Gastrocnemius medialis (tissue), 4 donors: ENCODE data around the gene CWC27. TPM values are rescaled to one million over a fixed set of nuclear protein-coding genes. Genes with fewer than 3 reads are reported as not detected.

ENCODE experiments used
- ATAC-seq, 2 donors: fragments of 150-250 bp; one replicate each; pipeline ENCODE4 v1.9.1; 2016
- DNase-seq, 2 donors: peaks; one replicate each; pipeline ENCODE4 v3.0.0-alpha.2; 2019
- H3K27ac ChIP-seq, 4 donors: fragments of 200-600 bp; sonication (generic); 1 replicate in 1 of 4; 2 replicates in 3 of 4; pipeline ENCODE4 v1.5.1; 2016 to 2018; ENCODE audit warnings: mild to moderate bottlenecking in 2 of 4, moderate library complexity in 1 of 4
- H3K27me3 ChIP-seq, 3 donors: fragments of 200-600 bp; sonication (generic) in 2 of 3; 1 replicate in 1 of 3; 2 replicates in 2 of 3; pipeline versions ENCODE4 v1.5.1 to v1.6.0; 2016 to 2019; ENCODE audit warnings: mild to moderate bottlenecking in 1 of 3, moderate library complexity in 1 of 3
- H3K36me3 ChIP-seq, 2 donors: fragments of 200-600 bp; sonication (generic) in 1 of 2; one replicate each; pipeline ENCODE4 v1.5.1; 2017 to 2018
- H3K4me1 ChIP-seq, 2 donors: fragments of 200-600 bp; sonication (generic) in 1 of 2; one replicate each; pipeline ENCODE4 v1.5.1; 2016 to 2017; ENCODE audit warnings: mild to moderate bottlenecking in 2 of 2
- H3K4me3 ChIP-seq, 4 donors: fragments of 200-600 bp; sonication (generic) in 3 of 4; 1 replicate in 1 of 4; 2 replicates in 3 of 4; pipeline ENCODE4 v1.5.1; 2016 to 2019; ENCODE audit warnings: mild to moderate bottlenecking in 2 of 4
- H3K9me3 ChIP-seq, 3 donors: fragments of 200-600 bp; sonication (generic) in 2 of 3; 1 replicate in 1 of 3; 2 replicates in 2 of 3; pipeline ENCODE4 v1.5.1; 2016 to 2019
- POLR2A ChIP-seq, 2 donors: fragments of 450-650 bp; IDR thresholded peaks; one replicate each; pipeline ENCODE4 v1.6.1; 2017; ENCODE audit warnings: antibody characterized with exemption in 2 of 2, mild to moderate bottlenecking in 2 of 2, moderate library complexity in 2 of 2
- in situ Hi-C, 4 donors: fragments of 200-750 bp; cut with MboI; loops; one replicate each; pipeline versions ENCODE4 v1.15.0 to v1.8.0; 2017; ENCODE audit warnings: low sequenced_read_pairs in 4 of 4
- intact Hi-C: fragments of 100-400 bp; cut with DNase I; formaldehyde crosslinking; loops from one replicate; pipeline ENCODE4 v1.15.1; 2023; ENCODE audit warnings: low total_unique reads
- total RNA-seq, 4 donors: library from RNA; depleted of rRNA; stranded (reverse); fragments of >200 nt; gene quantifications; one replicate each; pipeline versions ENCODE4 v1.1.0 to v1.2.3, GENCODE V29; 2016
- TF ChIP-seq, protein P1 (sequence below), 5 experiments: fragments of 450-650 bp in 3 of 5; fragments of 200-600 bp in 2 of 5; sonication (generic) in 2 of 5; IDR thresholded peaks in 4 of 5; conservative IDR thresholded peaks in 1 of 5; 1 replicate in 4 of 5; 2 replicates in 1 of 5; pipeline ENCODE4 v1.5.1; 2016 to 2019; ENCODE audit warnings: antibody characterized with exemption in 5 of 5, mild to moderate bottlenecking in 3 of 5, moderate library complexity in 3 of 5

CWC27 gene
- total RNA-seq, 4 donors from 2014 or later, result 8.4 to 10.7 (median 8.6) TPM

DNA sequence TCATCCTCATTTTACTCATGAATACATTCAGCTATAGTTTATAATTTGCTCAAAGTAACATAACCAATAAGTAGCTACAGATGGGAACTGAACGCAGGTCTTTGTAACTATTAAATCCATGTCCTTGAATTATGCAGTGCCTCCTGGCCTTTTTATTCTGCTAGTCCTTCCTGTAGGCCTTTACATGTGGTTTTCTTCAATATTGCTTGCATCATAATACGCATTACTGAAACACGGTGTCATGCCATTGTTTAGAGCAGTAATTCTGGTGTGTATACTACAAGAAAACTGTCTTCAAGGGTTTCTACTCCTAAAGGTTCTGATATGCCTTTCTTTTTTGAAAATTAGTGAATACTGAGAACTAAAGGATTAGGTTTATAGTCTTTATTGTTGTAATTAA is 20.7 kb downstream of the CWC27 start:
- no peak for TF ChIP-seq POLR2A (IDR thresholded peaks at IDR 0.05)
- TF ChIP-seq, protein P1, sequence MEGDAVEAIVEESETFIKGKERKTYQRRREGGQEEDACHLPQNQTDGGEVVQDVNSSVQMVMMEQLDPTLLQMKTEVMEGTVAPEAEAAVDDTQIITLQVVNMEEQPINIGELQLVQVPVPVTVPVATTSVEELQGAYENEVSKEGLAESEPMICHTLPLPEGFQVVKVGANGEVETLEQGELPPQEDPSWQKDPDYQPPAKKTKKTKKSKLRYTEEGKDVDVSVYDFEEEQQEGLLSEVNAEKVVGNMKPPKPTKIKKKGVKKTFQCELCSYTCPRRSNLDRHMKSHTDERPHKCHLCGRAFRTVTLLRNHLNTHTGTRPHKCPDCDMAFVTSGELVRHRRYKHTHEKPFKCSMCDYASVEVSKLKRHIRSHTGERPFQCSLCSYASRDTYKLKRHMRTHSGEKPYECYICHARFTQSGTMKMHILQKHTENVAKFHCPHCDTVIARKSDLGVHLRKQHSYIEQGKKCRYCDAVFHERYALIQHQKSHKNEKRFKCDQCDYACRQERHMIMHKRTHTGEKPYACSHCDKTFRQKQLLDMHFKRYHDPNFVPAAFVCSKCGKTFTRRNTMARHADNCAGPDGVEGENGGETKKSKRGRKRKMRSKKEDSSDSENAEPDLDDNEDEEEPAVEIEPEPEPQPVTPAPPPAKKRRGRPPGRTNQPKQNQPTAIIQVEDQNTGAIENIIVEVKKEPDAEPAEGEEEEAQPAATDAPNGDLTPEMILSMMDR (IDR thresholded peaks at IDR 0.05 in 4 of 5, conservative IDR thresholded peaks at IDR 0.05 in 1 of 5), result no peak
- H3K36me3 ChIP-seq, result peaks cover 0 to 8% of the 10 kb centered on the region in 2 donors
- H3K27ac ChIP-seq, result no peak overlapping the region
- in situ Hi-C loops (loop anchor here in 3 of 4 donors (5.0 kb wide), 1 partner anchor 157 kb away; no protein-coding TSS in a partner anchor), intact Hi-C loops (loop anchor here (10.0 kb wide), 1 partner anchor 645 kb away; no protein-coding TSS in a partner anchor)
- no peak for DNase-seq
- no peak overlapping the region for H3K4me3 ChIP-seq
- H3K9me3 ChIP-seq, result no peaks in the 10 kb centered on the region
- ATAC-seq, result no peak
- no peaks in the 10 kb centered on the region for H3K4me1 ChIP-seq
- H3K27me3 ChIP-seq, result no peaks in the 10 kb centered on the region

DNA sequence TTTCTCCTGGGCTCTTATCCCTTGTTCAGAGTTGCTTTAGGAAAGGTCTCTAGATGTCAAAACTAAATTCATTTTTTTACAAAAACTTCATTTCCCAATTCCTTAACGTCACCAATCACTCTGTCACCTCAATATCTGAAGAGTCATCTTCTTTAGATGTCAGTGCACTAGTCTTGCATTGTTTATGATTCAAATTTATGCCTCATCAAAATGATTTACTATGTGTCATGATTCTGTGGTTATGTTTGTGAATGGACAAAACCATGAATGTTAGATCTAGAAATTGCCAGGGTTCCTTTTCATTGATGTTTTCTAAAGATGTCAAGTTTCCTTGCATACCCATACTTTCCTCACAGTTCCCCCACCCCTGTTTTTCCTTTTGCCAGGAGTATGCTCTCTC is 21.5 kb downstream of the CWC27 start:
- Histone ChIP-seq H3K36me3 (peaks cover 0 to 8% of the 10 kb centered on the region in 2 donors), H3K27me3 (no peaks in the 10 kb centered on the region), H3K4me1 (no peaks in the 10 kb centered on the region), H3K27ac (no peak overlapping the region), H3K9me3 (no peaks in the 10 kb centered on the region), H3K4me3 (no peak overlapping the region)
- in situ Hi-C loops, result no loop called here
- intact Hi-C loops, result no loop called here
- TF ChIP-seq POLR2A (IDR thresholded peaks at IDR 0.05), result no peak
- TF ChIP-seq, protein P1 (IDR thresholded peaks at IDR 0.05 in 4 of 5, conservative IDR thresholded peaks at IDR 0.05 in 1 of 5), result no peak
- ATAC-seq, result no peak
- DNase-seq, result no peak

DNA sequence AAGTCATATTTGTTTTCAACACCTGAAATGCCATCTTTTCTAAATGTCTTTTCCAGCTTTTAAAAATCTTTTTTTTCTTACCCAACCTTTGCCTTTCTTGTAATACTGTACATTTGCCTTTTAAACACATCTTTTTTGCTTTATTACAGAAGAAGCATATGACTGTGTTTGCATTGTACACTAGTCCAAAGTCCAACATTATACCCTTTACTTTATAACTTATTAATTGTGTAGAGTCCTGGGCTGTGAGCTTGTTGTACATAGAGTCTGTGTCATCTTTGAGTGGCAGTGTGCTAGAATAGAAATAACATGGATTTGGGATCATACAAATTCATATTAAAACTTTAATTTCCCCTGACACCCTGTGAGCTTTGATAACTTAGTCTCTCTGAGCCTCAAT is 23.7 kb downstream of the CWC27 start:
- in situ Hi-C loops (no loop called here), intact Hi-C loops (no loop called here)
- TF ChIP-seq POLR2A (IDR thresholded peaks at IDR 0.05), result no peak
- ATAC-seq (no peak), DNase-seq (no peak)
- no peak overlapping the region for H3K27ac ChIP-seq
- H3K9me3 ChIP-seq, result no peaks in the 10 kb centered on the region
- H3K4me1 ChIP-seq, result no peaks in the 10 kb centered on the region
- H3K36me3 ChIP-seq, result peaks cover 0 to under 1% of the 10 kb centered on the region in 2 donors
- H3K27me3 ChIP-seq, result no peaks in the 10 kb centered on the region
- H3K4me3 ChIP-seq, result no peak overlapping the region

DNA sequence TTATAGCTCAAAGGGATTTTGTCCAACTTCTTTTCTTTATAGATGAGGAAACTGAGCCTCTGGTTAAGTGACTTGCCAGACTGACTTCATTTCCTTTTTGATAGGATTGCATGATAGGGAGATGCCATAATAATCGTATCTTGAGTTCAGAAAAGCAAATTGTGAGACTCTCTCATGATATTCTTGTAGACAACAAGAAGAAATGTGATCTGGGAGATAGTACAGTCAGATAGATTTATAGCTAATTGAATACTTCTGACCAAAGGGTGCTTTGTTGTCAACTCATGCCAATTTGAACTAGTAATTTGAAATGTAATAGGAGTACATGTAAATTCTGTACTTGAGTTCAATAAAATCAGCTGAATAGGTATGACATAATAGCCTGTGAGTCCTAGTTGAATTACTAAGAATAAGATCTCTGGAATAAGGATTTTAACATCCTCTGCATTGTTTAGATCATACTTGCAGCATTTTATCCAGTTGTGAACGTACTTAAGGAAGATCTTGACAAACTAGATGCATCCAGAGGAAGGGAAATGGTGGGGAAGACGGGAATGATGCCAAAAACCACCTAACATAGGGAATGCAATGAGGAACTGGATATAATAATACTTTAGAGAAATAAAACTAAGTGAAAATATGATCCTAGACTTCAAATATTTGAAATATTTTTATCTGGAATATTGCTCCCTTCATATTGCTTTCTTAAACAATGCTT is 25.5 kb downstream of the CWC27 start:
- Histone ChIP-seq H3K9me3 (no peaks in the 10 kb centered on the region), H3K27me3 (no peaks in the 10 kb centered on the region), H3K4me1 (no peaks in the 10 kb centered on the region), H3K4me3 (no peak overlapping the region), H3K36me3 (no peaks in the 10 kb centered on the region), H3K27ac (no peak overlapping the region)
- ATAC-seq (no peak), DNase-seq (no peak)
- in situ Hi-C loops, result no loop called here
- intact Hi-C loops, result no loop called here
- no peak for TF ChIP-seq POLR2A (IDR thresholded peaks at IDR 0.05)
- TF ChIP-seq, protein P1 (IDR thresholded peaks at IDR 0.05 in 4 of 5, conservative IDR thresholded peaks at IDR 0.05 in 1 of 5), result no peak

DNA sequence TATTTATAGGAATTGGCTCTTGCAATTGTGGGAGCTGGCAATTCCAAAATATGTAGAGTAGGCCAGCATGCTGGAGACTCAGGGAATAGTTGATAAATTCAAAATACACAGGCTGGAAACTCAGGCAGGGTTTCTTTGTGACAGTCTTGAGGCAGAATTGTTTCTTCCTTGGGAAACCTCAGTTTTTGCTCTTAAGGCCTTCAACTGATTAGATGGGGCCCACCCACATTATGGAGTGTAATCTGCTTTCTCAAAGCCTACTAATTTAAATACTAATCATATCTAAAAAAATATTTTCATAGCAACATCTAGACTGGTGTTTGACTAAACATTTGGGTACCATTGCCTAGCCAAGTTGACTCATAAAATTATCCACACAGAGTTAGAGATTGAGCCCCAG is 27.6 kb downstream of the CWC27 start:
- TF ChIP-seq, protein P1 (IDR thresholded peaks at IDR 0.05 in 4 of 5, conservative IDR thresholded peaks at IDR 0.05 in 1 of 5), result no peak
- no peak for TF ChIP-seq POLR2A (IDR thresholded peaks at IDR 0.05)
- ATAC-seq, result no peak
- in situ Hi-C loops, result no loop called here

More for the DNA sequence above, 27.6 kb downstream of the CWC27 start:
- H3K4me1 ChIP-seq, result no peaks in the 10 kb centered on the region
- no peak overlapping the region for H3K4me3 ChIP-seq
- H3K27me3 ChIP-seq, result no peaks in the 10 kb centered on the region
- DNase-seq, result no peak
- H3K27ac ChIP-seq, result no peak overlapping the region
- H3K36me3 ChIP-seq, result peaks cover 0 to 8% of the 10 kb centered on the region in 2 donors
- H3K9me3 ChIP-seq, result no peaks in the 10 kb centered on the region
- intact Hi-C loops, result no loop called here
